T-cell (primary cell): Measurements from ENCODE around the gene ANKRD13D. TPM values are rescaled to one million over a fixed set of nuclear protein-coding genes. Genes with fewer than 3 reads are reported as not detected.

Experiments used
- ATAC-seq, 4 experiments: fragments of 200-7000 bp in 3 of 4; fragments of 150-1000 bp in 1 of 4; cut with Tn5 transposase; replicated peaks in 1 of 4; 1 replicate in 3 of 4; 2 replicates in 1 of 4; pipeline ENCODE4 v1.10.0; 2021; ENCODE audit warnings: moderate library complexity in 3 of 4, mild to moderate bottlenecking in 2 of 4, moderate number of reproducible peaks in 1 of 4
- CTCF ChIA-PET, 2 donors: fragments of 300-600 bp; sonication (Branson Sonifier 250); formaldehyde crosslinking; loops; one replicate each; lab custom pipeline; 2022; ENCODE audit warnings: antibody characterized with exemption in 2 of 2; lab: Charles Lee
- POLR2A ChIA-PET, 2 donors: fragments of 300-600 bp; sonication (Branson Sonifier 250); formaldehyde crosslinking; loops; one replicate each; lab custom pipeline; 2022; ENCODE audit warnings: antibody characterized with exemption in 2 of 2; lab: Charles Lee
- DNase-seq, 35 experiments: peaks; one replicate each; pipeline versions ENCODE4 v3.0.0 to v3.0.0-alpha.2; 2013 to 2023
- H3K27ac ChIP-seq: one replicate; pipeline ENCODE4 v1.5.1; 2013; ENCODE audit warnings: low read length
- H3K27me3 ChIP-seq, 2 experiments: replicated peaks in 1 of 2; 1 replicate in 1 of 2; 2 replicates in 1 of 2; pipeline versions ENCODE4 v1.6.1 to v1.7.0; 2013; ENCODE audit warnings: low read length in 1 of 2, mixed read lengths in 1 of 2; ENCODE audit not compliant: control insufficient read depth in 2 of 2, insufficient read depth in 2 of 2; ENCODE audit errors: extremely low read depth in 1 of 2
- H3K36me3 ChIP-seq, 2 donors: 1 replicate in 1 of 2; 2 replicates in 1 of 2; pipeline versions ENCODE4 v1.6.1 to v1.7.0; 2013; ENCODE audit warnings: low read length in 1 of 2; ENCODE audit not compliant: control insufficient read depth in 2 of 2, insufficient read depth in 1 of 2; ENCODE audit errors: extremely low read depth in 1 of 2
- H3K4me1 ChIP-seq, 2 experiments: 1 replicate in 1 of 2; 2 replicates in 1 of 2; pipeline versions ENCODE4 v1.6.1 to v1.7.0; 2013; ENCODE audit warnings: low read length in 2 of 2, mixed read lengths in 1 of 2; ENCODE audit not compliant: insufficient read depth in 2 of 2, control insufficient read depth in 1 of 2; ENCODE audit errors: extremely low read depth in 1 of 2
- H3K4me3 ChIP-seq, 2 donors: 1 replicate in 1 of 2; 2 replicates in 1 of 2; pipeline versions ENCODE4 v1.5.1 to v1.7.0; 2013; ENCODE audit warnings: mild to moderate bottlenecking in 2 of 2, low read length in 1 of 2, moderate library complexity in 1 of 2; ENCODE audit not compliant: control insufficient read depth in 1 of 2; ENCODE audit errors: extremely low read depth in 1 of 2
- H3K9me3 ChIP-seq: 2 replicates; pipeline ENCODE4 v1.7.0; 2013
- H3K27ac Mint-ChIP-seq, 2 donors: one replicate each; pipeline ENCODE4 v1.8.0; 2020 to 2021; ENCODE audit warnings: mild to moderate bottlenecking in 2 of 2, mixed read lengths in 2 of 2
- H3K27me3 Mint-ChIP-seq, 2 donors: one replicate each; pipeline ENCODE4 v1.8.0; 2021 to 2022; ENCODE audit warnings: mixed read lengths in 2 of 2
- H3K36me3 Mint-ChIP-seq: one replicate; pipeline ENCODE4 v1.8.0; 2021; ENCODE audit warnings: mixed read lengths
- H3K4me1 Mint-ChIP-seq, 3 donors: one replicate each; pipeline ENCODE4 v1.8.0; 2020 to 2022; ENCODE audit warnings: mixed read lengths in 3 of 3, mild to moderate bottlenecking in 1 of 3
- H3K4me3 Mint-ChIP-seq, 3 donors: one replicate each; pipeline ENCODE4 v1.8.0; 2020 to 2022; ENCODE audit warnings: mild to moderate bottlenecking in 3 of 3, mixed read lengths in 3 of 3, moderate library complexity in 3 of 3
- H3K9me3 Mint-ChIP-seq, 3 donors: one replicate each; pipeline ENCODE4 v1.8.0; 2020 to 2022; ENCODE audit warnings: mixed read lengths in 3 of 3
- WGBS: methylation state at CpG from one replicate; pipeline ENCODE4 v1.1.5; 2013; ENCODE audit warnings: missing lambda C conversion rate; ENCODE audit not compliant: insufficient coverage; 5-methylcytosine and 5-hydroxymethylcytosine counted together
- total RNA-seq, 35 experiments: library from RNA in 6 of 35; stranded (reverse) in 6 of 35; fragments of 120-200 nt in 1 of 35; gene quantifications; one replicate each; pipeline versions ENCODE4 v1.2.1 to v1.2.4 and lab custom pipeline; 2013 to 2026

Gene ANKRD13D
- total RNA-seq, 5 donors from 2014 or later (not counting 1 experiment from before 2014, with no cell fraction given) = 150 to 249 (median 237) TPM

GRCh38 chr11:67264877-67265632 lies 24.0 kb upstream of the ANKRD13D start:
- ChIA-PET CTCF (interaction anchor here (0.9 to 4.2 kb wide), 3 partner anchors 52 to 118 kb away, joined by 3 to 20 read pairs (median 3); no protein-coding TSS in a partner anchor), POLR2A (no interaction called here)
- H3K27me3 ChIP-seq = peaks cover 0 to 13% of the 10 kb centered on the region in 2 experiments
- H3K4me3 ChIP-seq = no peak overlapping the region
- Mint-ChIP-seq H3K4me3 (peak overlapping the region; percentile 77 to 99 (median 80)), H3K27ac (peak overlapping the region; percentile 88 to 89), H3K4me1 (peaks cover 47 to 69% (median 53%) of the 10 kb centered on the region in 3 donors), H3K27me3 (peaks cover 0 to 4% of the 10 kb centered on the region in 2 donors), H3K36me3 (peaks cover 17% of the 10 kb centered on the region), H3K9me3 (no peaks in the 10 kb centered on the region)
- no peaks in the 10 kb centered on the region for H3K9me3 ChIP-seq
- DNase-seq (no peak), ATAC-seq (no peak)
- no peak overlapping the region for H3K27ac ChIP-seq
- H3K4me1 ChIP-seq = peaks cover 26 to 71% of the 10 kb centered on the region in 2 experiments
- H3K36me3 ChIP-seq = peaks cover 0 to 25% of the 10 kb centered on the region in 2 donors
- 89% methylated on average over 4 of the region's 7 CpGs for WGBS

GRCh38 chr11:67265633-67266448 lies 23.3 kb upstream of the ANKRD13D start:
- H3K9me3 ChIP-seq = no peaks in the 10 kb centered on the region
- ATAC-seq (peak; percentile 59 to 70 (median 62)), DNase-seq (peak; percentile 40 to 90 (median 65))
- CTCF ChIA-PET = interaction anchor here (0.6 to 4.2 kb wide), 7 partner anchors 26 to 117 kb away, joined by 3 to 20 read pairs (median 3); no protein-coding TSS in a partner anchor
- peak overlapping the region; percentile 88 to 89 for H3K27ac Mint-ChIP-seq
- H3K4me3 Mint-ChIP-seq = peak overlapping the region; percentile 77 to 99 (median 80)
- peaks cover 30 to 79% of the 10 kb centered on the region in 2 experiments for H3K4me1 ChIP-seq
- POLR2A ChIA-PET = interaction anchor here in 1 of 2 donors (0.7 kb wide), 1 partner anchor 23 kb away, joined by 3 read pairs; the partner anchor contains the start of gene ANKRD13D
- H3K4me1 Mint-ChIP-seq = peaks cover 55 to 73% (median 59%) of the 10 kb centered on the region in 3 donors
- no peak overlapping the region for H3K4me3 ChIP-seq
- peaks cover 24% of the 10 kb centered on the region for H3K36me3 Mint-ChIP-seq
- H3K36me3 ChIP-seq = peaks cover 0 to 26% of the 10 kb centered on the region in 2 donors
- H3K27me3 ChIP-seq = peaks cover 0 to 13% of the 10 kb centered on the region in 2 experiments
- peak overlapping the region; percentile 66 for H3K27ac ChIP-seq
- WGBS = 13% methylated on average over 53 of the region's 54 CpGs
- no peaks in the 10 kb centered on the region for H3K9me3 Mint-ChIP-seq
- H3K27me3 Mint-ChIP-seq = peaks cover 0 to 4% of the 10 kb centered on the region in 2 donors

- peaks cover 0 to 26% of the 10 kb centered on the region in 2 donors for H3K36me3 ChIP-seq
- Mint-ChIP-seq H3K4me3 (peak within 1 kb of the TSS; percentile 96 to 99 (median 98)), H3K27me3 (peaks cover 0 to 4% of the 10 kb centered on the region in 2 donors), H3K27ac (peak within 1 kb of the TSS; percentile 97 to 98), H3K36me3 (peaks cover 27% of the 10 kb centered on the region), H3K4me1 (peaks cover 63 to 77% (median 64%) of the 10 kb centered on the region in 3 donors), H3K9me3 (no peaks in the 10 kb centered on the region)
- ChIA-PET CTCF (interaction anchor here (0.6 to 3.1 kb wide), 4 partner anchors 27 to 62 kb away, joined by 3 to 7 read pairs (median 4); no protein-coding TSS in a partner anchor), POLR2A (interaction anchor here in 1 of 2 donors (0.7 kb wide), 1 partner anchor 23 kb away, joined by 3 read pairs; the partner anchor contains the start of gene ANKRD13D)
- peak within 1 kb of the TSS; percentile 86 for H3K27ac ChIP-seq
- peak within 1 kb of the TSS; percentile 87 to 88 for H3K4me3 ChIP-seq
- under 1% methylated on average over 103 of the region's 103 CpGs for WGBS
- DNase-seq (peak in 10 of 35 experiments; percentile 27 to 77 (median 46)), ATAC-seq (peak; percentile 34 to 49 (median 44))
- H3K27me3 ChIP-seq = peaks cover 0 to 8% of the 10 kb centered on the region in 2 experiments
- no peaks in the 10 kb centered on the region for H3K9me3 ChIP-seq
- peaks cover 35 to 80% of the 10 kb centered on the region in 2 experiments for H3K4me1 ChIP-seq
Observed at GRCh38 chr11:67266449-67267187, 22.5 kb upstream of the ANKRD13D start, which contains the start of gene GRK2. TSS of gene GRK2 (plus strand) at chr11:67266473. CDS start at chr11:67266700, 227 bp downstream.

GRCh38 chr11:67267188-67268080 lies 21.7 kb upstream of the ANKRD13D start:
- peaks cover 27% of the 10 kb centered on the region for H3K36me3 Mint-ChIP-seq
- CTCF ChIA-PET = interaction anchor here in 1 of 2 donors (1.0 to 3.1 kb wide), 6 partner anchors 10 to 86 kb away, joined by 3 to 7 read pairs (median 4); partner anchors contain the start of genes ANKRD13D and POLD4
- POLR2A ChIA-PET = interaction anchor here in 1 of 2 donors (0.6 kb wide), 1 partner anchor 21 kb away, joined by 3 read pairs; no protein-coding TSS in a partner anchor

More at GRCh38 chr11:67267188-67268080, 21.7 kb upstream of the ANKRD13D start:
- Histone ChIP-seq H3K36me3 (peaks cover 2 to 31% of the 10 kb centered on the region in 2 donors), H3K27me3 (no peaks in the 10 kb centered on the region), H3K27ac (peak overlapping the region; percentile 86), H3K9me3 (no peaks in the 10 kb centered on the region), H3K4me1 (peaks cover 38 to 80% of the 10 kb centered on the region in 2 experiments), H3K4me3 (peak overlapping the region; percentile 87 to 88)
- ATAC-seq = peak in 3 of 4 experiments; percentile 2 to 5 (median 4)
- no peaks in the 10 kb centered on the region for H3K9me3 Mint-ChIP-seq
- DNase-seq = peak in 8 of 35 experiments; percentile 39 to 54 (median 42)
- H3K27ac Mint-ChIP-seq = peak overlapping the region; percentile 97 to 98
- peak overlapping the region; percentile 96 to 99 (median 98) for H3K4me3 Mint-ChIP-seq
- WGBS = 0% methylated on average over 22 of the region's 30 CpGs
- peaks cover 0 to 2% of the 10 kb centered on the region in 2 donors for H3K27me3 Mint-ChIP-seq
- peaks cover 64 to 80% (median 66%) of the 10 kb centered on the region in 3 donors for H3K4me1 Mint-ChIP-seq
